ENCODE results near the gene ARID5B.
"Not testable (repeated sequence)": the region's sequence is repeated elsewhere in the genome, so short reads cannot be mapped to it uniquely, and the experiment has no call there.

The ARID5B gene, protein sequence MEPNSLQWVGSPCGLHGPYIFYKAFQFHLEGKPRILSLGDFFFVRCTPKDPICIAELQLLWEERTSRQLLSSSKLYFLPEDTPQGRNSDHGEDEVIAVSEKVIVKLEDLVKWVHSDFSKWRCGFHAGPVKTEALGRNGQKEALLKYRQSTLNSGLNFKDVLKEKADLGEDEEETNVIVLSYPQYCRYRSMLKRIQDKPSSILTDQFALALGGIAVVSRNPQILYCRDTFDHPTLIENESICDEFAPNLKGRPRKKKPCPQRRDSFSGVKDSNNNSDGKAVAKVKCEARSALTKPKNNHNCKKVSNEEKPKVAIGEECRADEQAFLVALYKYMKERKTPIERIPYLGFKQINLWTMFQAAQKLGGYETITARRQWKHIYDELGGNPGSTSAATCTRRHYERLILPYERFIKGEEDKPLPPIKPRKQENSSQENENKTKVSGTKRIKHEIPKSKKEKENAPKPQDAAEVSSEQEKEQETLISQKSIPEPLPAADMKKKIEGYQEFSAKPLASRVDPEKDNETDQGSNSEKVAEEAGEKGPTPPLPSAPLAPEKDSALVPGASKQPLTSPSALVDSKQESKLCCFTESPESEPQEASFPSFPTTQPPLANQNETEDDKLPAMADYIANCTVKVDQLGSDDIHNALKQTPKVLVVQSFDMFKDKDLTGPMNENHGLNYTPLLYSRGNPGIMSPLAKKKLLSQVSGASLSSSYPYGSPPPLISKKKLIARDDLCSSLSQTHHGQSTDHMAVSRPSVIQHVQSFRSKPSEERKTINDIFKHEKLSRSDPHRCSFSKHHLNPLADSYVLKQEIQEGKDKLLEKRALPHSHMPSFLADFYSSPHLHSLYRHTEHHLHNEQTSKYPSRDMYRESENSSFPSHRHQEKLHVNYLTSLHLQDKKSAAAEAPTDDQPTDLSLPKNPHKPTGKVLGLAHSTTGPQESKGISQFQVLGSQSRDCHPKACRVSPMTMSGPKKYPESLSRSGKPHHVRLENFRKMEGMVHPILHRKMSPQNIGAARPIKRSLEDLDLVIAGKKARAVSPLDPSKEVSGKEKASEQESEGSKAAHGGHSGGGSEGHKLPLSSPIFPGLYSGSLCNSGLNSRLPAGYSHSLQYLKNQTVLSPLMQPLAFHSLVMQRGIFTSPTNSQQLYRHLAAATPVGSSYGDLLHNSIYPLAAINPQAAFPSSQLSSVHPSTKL

DNA sequence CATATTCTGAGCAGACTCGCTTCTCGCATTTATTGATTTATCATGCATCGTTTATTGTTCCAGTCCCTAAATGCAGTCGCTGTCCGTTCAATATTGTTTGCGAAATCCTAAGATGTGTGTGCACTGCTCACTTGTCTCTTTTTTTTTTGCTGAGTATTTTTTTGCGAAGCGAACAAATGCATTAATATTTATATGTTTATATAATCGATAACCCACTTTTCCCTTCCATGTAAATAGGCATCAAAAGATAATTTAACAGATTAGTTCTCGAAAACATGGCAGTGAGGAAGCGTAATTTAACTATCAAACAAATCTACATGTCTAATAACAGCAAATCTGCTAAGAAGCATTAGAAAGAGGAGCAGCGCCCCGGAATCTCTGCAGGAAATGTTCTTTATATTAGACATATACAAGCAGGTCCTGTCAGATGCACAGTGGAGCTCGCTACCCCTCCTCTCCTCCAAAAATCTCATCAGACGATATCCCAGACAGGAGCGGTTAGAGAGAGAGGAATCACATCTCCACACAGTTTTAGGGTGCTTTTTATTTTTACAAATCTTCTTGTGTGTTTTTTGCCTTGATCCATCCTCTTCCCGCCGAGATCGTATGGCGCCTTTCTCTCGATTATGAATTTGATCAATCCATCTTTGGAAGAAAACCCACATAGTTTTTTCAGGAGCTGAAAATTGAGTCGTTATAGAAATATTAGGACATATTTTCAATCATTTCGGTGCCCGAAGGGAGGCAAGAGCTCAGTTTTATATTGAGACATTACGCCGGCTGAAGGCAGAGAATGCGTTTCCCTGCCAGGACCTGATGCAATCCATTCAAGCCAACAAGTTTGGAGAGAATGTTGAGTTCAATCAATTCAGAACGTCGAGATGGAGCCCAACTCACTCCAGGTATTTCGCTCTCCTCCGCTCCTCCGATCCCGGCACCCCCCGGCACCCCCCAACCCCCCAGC is at the start of gene ARID5B:
Gene ARID5B, plus strand, starts transcription at position 871 of the 964 bp plus-strand sequence. Its CDS starts 11 bp downstream, at position 882.
- DNase-seq (ENCODE audit: low spot score), result peak; percentile 47

DNA sequence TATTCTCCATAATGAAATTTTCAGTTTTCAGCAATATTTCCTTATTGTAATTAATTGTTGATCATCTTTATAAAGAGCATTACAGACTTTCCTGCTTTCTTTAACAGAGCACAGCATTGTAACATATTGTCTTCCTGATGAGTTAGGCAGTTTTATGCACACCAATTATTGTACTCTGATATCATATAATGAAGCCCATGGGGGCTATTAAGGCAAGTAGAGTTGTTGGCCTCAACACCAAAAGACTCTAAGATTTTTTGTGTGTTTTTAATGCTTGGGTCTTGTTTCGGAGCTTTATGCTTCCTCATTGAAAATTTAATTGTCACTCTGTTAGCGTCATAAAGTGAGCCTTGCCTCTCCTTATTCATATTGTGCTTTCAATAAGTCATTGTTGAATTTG is 49.2 kb upstream of the ARID5B start:
- DNase-seq (ENCODE audit: low spot score), result no peak

DNA sequence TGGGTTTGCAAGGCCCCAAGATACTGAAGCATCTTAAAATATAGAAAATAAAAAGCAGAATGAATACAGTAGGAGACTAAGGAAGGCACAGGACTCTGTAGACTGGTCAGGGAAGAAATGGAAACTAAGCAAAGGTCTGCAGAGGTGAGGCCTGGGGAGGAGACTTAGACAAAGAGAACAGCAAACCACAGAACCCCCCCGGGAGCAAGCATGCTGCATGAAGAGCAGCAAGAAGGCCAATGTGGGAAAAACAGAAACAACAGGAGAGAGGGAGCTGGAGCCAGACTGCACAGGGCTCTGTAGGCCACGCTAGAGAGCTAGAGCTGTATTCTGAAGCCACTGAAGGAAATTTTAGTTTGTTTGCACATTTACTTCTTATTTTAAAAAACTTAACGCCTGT is 45.7 kb upstream of the ARID5B start:
- no peak for DNase-seq (ENCODE audit: low spot score)

DNA sequence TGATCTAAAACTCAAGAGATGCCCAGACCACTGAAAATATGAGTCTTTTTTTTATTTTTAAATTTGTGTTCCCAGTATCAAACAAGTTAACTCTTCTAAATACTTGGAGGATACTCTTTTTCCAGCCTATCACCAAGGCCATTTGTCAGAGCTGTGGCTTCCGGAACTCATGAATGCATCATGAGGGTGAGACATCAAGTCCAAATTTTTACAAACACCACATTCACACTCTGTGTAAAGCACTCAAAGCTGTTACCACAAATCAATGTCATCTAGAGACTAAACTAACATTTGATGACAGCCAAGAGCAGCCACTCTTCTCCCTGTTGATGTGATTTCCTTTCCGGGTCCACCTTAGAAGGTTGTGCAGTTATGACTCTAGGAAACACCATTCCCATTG is 43.8 kb upstream of the ARID5B start:
- DNase-seq (ENCODE audit: low spot score), result no peak

DNA sequence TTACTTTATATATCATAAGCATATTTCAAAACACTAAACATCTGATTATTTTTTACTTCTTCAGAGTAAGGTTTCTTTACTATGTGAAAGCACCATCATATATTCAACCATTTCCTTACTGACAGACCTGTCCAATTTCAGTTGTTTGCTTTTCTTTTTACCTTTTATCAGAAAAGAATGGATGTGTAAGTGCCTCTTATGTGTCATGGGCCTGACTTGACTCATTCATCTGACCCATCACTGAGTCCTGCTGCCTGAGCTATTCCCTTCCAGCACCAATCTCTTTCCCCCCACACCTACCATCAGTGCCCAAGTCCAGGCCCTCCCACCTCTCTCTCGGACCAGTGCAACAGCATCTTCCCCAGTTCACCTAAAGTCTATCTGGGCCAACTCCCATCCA is 41.7 kb upstream of the ARID5B start:
- no peak for DNase-seq (ENCODE audit: low spot score)

DNA sequence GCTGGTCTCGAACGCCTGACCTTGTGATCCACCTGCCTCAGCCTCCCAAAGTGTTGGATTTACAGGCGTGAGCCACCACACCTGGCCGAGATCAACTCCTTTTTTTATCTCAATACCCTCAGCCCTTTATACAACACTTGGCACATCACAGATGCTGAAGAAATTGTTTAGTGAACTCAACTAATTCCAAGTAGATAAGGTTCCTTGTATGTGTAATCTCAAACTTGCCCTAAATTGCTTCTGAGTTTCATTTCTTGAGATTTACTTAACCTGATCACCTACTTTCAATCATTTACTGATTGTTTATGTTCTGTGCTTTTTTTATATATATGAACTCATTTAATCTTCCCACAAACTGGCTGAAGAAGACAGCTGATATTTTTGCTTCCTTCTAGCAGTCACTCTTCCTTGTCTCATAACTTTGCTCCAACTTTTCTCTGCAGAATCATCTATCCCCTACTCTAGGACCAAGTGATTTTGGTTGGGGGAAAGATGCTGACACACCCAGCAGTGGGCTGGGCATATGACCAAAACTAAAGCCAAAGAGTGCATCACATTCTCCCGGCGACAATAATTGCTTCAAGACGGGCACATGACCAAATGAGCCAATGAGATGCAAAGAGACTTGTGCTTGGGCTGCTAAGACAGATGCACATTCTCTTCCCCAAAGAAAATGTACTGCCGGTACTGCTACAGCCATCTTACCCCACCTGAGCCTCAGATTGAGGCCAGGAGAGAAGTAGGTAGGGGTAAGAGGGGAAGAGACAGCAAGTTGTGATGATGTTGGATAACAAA is 40.3 kb upstream of the ARID5B start:
- no peak for DNase-seq (ENCODE audit: low spot score)

DNA sequence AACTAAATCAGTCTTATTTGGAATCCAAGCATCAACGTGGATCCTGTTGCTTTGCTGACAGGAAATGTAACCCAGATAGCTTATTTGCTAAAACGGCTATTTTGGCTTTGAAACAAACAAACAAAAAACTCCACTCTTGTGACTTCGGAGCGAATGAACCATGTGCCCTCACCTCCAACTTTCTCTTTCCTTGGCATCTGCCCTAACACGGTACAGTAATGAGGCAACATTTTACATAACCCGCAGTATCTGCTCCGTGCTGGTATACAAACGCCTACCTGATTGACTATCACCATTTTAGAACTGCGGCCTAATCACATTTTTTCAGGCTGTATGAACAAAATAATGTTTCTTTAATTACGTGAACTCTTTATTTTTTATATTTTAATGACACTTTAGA is 37.5 kb upstream of the ARID5B start:
- DNase-seq (ENCODE audit: low spot score), result no peak

DNA sequence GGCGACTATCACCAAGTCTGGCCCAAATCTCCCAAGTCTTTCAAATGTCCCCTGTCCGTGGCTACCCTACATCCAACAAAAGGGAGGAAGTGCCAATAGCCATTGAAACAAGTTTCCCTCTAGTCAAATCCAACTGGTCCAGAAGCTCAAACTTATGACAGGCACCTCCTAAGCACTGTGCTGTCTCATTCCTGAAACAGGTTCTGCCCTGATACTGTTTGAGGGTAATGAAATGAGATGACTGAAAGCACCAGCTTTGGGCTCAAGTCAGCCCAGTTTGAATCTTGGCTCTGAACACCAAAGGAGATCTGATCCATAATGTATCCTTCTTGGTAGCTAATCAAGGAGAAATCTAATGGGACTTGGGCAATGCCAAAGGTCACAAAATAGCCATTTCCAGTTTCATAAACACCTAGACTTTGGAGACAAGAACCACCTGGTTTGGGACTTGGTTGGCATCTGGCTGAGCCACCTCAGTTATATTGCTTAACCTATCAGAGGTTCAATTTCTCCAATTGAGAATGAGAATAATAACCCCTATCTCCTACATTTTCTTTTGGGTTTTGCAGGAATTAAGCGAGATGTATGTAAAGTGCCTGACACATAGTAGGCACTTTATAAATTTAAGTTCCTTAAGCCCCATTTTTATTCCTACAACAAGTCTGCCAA is 34.7 kb upstream of the ARID5B start:
- DNase-seq (ENCODE audit: low spot score), result no peak

DNA sequence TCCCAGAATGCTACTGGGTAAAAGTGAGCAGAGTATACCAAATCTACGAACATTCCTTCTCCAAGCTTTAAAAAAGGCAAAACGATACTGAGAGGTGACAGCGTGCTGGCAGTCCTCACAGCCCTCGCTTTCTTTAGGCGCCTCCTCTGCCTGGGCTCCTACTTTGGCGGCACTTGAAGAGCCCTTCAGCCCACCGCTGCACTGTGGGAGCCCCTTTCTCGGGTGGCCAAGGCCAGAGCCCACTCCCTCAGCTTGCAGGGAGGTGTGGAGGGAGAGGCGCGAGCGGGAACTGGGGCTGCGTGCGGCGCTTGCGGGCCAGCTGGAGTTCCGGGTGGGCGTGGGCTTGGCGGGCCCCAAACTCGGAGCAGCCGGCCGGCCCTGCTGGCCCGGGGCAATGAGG is 34.1 kb upstream of the ARID5B start:
- DNase-seq (ENCODE audit: low spot score), result not testable (repeated sequence)

DNA sequence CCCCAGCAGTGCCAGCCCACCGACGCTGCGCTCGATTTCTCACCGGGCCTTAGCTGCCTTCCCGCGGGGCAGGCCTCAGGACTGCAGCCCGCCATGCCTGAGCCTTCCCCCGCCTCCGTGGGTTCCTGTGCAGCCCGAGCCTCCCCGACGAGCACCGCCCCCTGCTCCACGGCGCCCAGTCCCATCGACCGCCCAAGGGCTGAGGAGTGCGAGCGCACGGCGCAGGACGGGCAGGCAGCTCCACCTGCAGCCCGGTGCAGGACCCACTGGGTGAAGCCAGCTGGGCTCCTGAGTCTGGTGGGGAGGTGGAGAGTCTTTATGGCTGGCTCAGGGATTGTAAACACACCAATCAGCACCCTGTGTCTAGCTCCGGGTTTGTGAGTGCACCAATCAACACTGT is 33.7 kb upstream of the ARID5B start:
- not testable (repeated sequence) for DNase-seq (ENCODE audit: low spot score)

DNA sequence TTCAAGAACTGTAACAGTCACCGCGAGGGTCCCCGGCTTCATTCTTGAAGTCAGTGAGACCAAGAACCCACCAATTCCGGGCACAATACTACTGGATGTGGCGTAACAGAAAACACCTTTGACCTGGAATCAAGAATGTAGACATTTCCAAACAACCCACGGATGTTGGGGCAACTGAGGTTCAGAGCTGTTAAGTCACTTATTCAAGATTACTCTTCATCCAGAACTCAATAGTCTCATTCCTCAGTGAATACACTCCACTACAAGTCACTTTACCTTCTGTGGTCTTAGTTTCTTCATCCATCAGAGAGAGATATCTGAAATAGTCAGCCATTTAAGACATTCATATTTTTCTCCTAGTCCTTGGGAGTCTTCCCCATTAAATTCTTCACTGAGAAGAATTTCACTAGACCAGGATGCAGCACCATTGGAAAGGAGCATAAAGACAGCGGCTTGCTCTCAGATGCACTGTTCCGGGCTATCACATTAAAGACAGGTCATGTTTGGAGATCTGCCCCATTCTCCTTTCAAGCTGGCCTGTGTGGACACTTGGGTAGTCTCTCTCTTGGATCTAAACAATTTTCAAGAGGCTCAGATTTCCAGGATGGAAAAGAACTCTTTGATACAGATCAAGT is 32.3 kb upstream of the ARID5B start:
- DNase-seq (ENCODE audit: low spot score), result no peak

DNA sequence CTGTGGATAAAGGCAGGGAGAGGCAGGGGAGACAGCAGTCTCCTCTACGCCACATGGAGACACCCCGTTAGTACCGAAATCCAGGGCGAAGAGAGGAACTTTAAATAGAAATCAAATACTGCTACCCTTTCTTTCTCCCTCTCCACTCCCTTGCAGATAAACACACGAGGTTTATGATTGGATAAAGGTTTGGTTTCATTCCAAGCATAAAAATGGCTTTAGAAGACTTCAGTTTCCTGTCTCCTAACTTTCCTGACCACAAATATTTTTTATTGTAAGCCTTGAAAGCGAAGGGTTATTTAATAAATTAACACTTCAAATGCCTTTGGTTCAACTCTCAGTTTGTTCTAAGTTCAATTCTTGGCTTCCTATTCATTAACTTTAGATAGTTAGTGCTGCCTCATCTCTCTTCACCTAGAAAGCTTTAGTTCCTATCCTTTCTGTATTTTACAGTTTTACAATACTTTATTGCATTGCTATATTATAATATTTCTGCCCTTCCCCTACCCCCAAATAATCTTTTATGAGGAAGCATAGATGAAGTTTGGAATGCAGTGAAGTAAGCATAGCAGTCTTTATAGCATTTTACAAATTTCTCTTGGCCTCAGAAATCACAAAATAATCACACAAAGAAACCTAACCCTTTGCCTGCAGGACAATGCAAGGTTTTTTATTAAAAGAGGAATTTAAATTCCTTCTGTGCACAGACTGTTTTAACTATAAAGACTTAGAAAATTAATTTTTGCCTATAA is 31.5 kb upstream of the ARID5B start:
- no peak for DNase-seq (ENCODE audit: low spot score)

DNA sequence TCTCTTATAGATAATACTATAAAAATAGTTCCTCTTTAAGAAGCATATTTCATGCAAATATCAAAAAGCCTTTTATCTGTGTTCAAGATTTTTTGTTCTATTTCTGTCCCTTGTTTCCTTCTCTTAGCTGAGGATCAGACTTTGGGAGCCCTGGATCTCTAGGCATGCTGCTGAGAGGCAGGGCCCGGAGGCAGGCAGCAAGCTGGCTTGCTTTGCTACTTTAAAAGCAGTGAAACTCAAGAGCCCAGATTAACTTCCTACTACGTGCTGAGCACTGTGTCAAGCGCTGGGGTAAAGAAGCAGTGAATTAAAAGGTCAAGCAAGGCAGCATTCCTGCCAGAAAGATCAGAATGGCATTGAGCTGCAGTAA is 31.0 kb upstream of the ARID5B start:
- no peak for DNase-seq (ENCODE audit: low spot score)

DNA sequence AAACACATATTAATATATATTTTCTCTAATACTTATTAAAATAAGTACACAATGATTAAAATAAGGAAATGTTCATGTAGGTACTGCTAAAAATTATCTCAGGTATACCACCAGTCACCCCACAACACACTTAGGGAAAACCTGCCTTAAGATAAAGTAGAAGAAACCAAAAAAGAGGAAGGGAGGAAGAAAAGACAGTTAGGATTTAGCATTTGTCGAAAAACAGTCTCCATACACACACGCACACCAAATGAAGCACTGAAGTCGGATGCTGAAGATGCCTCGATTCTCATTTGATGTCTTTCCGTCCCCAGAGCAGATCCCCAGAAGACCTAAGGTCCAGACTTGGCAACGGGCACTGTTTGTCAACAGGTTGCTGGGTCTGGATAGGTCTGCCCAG is 30.0 kb upstream of the ARID5B start:
- DNase-seq (ENCODE audit: low spot score), result no peak

DNA sequence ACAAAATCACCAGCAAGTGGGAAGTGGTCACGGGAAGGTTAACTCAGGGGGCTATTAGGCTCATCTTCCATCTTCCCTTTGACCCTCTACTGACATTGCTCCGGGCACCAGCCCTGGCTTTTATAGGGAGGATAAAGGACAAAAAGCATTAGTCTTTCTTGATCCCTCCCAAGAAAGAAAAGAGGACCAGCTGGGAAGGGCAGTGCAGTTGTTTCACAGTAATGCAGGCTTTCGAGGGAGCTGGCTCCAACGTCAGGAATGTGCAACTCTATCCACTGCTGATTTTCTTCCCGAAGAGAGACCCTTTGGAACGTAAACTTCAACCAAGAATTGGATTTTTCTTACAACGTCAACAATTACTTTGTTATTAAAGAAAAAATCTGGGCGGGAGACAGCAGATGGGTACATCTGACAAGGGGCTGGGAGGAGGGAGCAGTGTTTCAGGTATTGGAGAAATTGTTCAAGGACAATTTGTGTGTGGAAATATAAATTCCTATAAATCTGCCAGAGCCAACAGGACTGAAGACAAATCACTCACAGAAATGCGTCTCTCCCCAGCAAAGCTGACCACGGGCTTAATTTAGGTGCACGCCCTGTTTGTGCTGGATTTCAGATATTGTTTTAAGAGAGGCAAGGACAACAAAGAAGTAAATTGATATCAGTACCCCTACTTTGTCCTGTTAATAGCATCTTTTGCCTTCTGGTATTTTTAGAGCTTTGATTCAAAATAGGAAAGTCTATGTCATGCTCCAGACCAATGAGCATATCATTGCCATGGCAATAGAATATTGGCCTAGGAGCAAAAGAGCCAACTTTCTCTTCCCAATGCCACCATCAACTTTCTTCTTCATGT is 23.4 kb upstream of the ARID5B start:
- DNase-seq (ENCODE audit: low spot score), result no peak

DNA sequence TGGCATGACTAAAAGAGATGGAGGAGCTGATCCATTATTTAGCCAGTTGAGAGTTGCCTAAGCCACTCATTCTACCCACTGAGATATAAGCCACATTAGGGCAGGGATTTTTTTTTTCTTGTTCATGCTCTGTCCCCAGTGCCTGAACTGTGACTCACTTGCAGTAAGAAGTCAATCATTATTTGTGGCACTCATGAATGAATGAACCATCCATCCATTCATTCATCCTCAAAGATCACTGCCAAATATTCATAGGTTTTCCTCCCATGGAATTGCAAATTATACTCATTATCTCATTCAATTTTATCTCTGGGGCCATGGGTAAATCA is 22.8 kb upstream of the ARID5B start:
- no peak for DNase-seq (ENCODE audit: low spot score)

DNA sequence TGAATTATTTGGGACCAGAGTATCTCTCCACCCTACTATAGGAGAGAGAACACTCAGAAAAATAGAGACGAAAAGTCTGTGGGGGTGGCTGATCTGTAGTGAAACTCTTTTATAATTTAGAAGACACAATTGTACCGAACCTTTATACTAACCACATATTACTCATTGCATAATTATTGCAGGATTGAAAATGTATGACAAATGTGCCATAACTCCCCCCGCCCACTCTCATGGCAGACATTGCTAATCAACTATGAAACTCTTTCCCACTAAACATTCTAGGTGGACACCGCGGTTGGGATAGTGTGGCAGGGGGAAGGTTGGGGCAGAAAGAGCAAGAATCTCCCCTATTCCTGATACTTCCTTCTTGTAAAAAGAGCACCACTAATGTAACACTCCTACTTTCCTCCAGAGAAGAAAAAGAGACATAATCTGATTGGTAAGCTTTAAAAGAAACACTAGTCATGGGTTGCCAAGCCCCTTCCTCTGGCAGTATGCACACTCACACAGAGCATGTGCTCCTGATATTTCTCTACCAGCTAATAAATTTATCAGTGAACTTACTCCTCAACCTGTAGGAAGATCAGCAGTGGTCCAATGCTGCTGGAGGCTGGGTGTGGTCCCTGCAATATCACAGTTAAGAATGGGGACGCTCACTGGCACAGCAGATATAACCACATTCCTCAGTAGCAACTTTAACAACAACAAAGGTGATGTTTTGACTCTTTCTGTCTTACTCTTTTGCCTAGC is 18.7 kb upstream of the ARID5B start:
- no peak for DNase-seq (ENCODE audit: low spot score)

Data from HuH-7.5 (cell line).